ENCODE measurements around the gene GAGE12J. TPM values are rescaled to one million over a fixed set of nuclear protein-coding genes. Genes with fewer than 3 reads are reported as not detected.
"Not testable (repeated sequence)": the region's sequence is repeated elsewhere in the genome, so short reads cannot be mapped to it uniquely, and the experiment has no call there.

The GAGE12J gene
- total and polyA plus RNA-seq, 2 donors (not counting 3 experiments of a cell fraction or from before 2014, with no cell fraction given): not detected

GRCh38 chrX:49322266-49322665 is 429 bp downstream of the GAGE12J start:
- intact Hi-C loops (cut with micrococcal nuclease); POLR2A ChIA-PET; H3K4me3 ChIP-seq (replicated peaks in 1 of 3; ENCODE audit: insufficient read depth in 1 of 3, low read depth in 1 of 3, low read length in 3 of 3); BruUV-seq (replicated peaks); H3K27ac ChIP-seq (ENCODE audit: insufficient read depth, low read depth, low read length); H3K9ac ChIP-seq (replicated peaks; ENCODE audit: extremely low read depth, insufficient read depth, low read length); H3K9me1 ChIP-seq (replicated peaks; ENCODE audit: control insufficient read depth, extremely low read depth, insufficient read depth, low read length); FAIRE-seq; H3K4me1 ChIP-seq (ENCODE audit: control insufficient read depth, extremely low read depth, insufficient read depth, low read length); H2AFZ ChIP-seq (ENCODE audit: low read depth, low read length); CTCF ChIA-PET; H3K4me2 ChIP-seq (ENCODE audit: insufficient read depth, low read length); H3K36me3 ChIP-seq (ENCODE audit: control insufficient read depth in 2 of 2, extremely low read depth in 1 of 2, insufficient read depth in 2 of 2, low read length in 2 of 2); DNase-seq (ENCODE audit: low read depth, low spot score); H4K20me1 ChIP-seq (replicated peaks; ENCODE audit: control insufficient read depth, extremely low read depth, insufficient read depth, low read length); H3K27me3 ChIP-seq (ENCODE audit: control insufficient read depth in 2 of 2, insufficient read depth in 2 of 2, low read length in 2 of 2); H3K79me2 ChIP-seq (ENCODE audit: control insufficient read depth, insufficient read depth, low read length); H3K9me3 ChIP-seq (replicated peaks; ENCODE audit: control insufficient read depth, insufficient read depth, low read length); dilution Hi-C loops (cut with MboI; ENCODE audit: extremely low pct_ligation_motif_present, low sequenced_read_pairs): not testable (repeated sequence)

- H3K9me3 ChIP-seq (replicated peaks; ENCODE audit: control insufficient read depth, insufficient read depth, low read length); FAIRE-seq; H4K20me1 ChIP-seq (replicated peaks; ENCODE audit: control insufficient read depth, extremely low read depth, insufficient read depth, low read length); intact Hi-C loops (cut with micrococcal nuclease); BruUV-seq (replicated peaks); POLR2A ChIA-PET; H3K27ac ChIP-seq (ENCODE audit: insufficient read depth, low read depth, low read length); H3K27me3 ChIP-seq (ENCODE audit: control insufficient read depth in 2 of 2, insufficient read depth in 2 of 2, low read length in 2 of 2); H2AFZ ChIP-seq (ENCODE audit: low read depth, low read length); H3K4me1 ChIP-seq (ENCODE audit: control insufficient read depth, extremely low read depth, insufficient read depth, low read length); H3K79me2 ChIP-seq (ENCODE audit: control insufficient read depth, insufficient read depth, low read length); dilution Hi-C loops (cut with MboI; ENCODE audit: extremely low pct_ligation_motif_present, low sequenced_read_pairs); H3K36me3 ChIP-seq (ENCODE audit: control insufficient read depth in 2 of 2, extremely low read depth in 1 of 2, insufficient read depth in 2 of 2, low read length in 2 of 2); H3K4me3 ChIP-seq (replicated peaks in 1 of 3; ENCODE audit: insufficient read depth in 1 of 3, low read depth in 1 of 3, low read length in 3 of 3); H3K9me1 ChIP-seq (replicated peaks; ENCODE audit: control insufficient read depth, extremely low read depth, insufficient read depth, low read length); DNase-seq (ENCODE audit: low read depth, low spot score); CTCF ChIA-PET; H3K4me2 ChIP-seq (ENCODE audit: insufficient read depth, low read length); H3K9ac ChIP-seq (replicated peaks; ENCODE audit: extremely low read depth, insufficient read depth, low read length): not testable (repeated sequence)
Measured at GRCh38 chrX:49323735-49324134, 1.9 kb downstream of the GAGE12J start.

GRCh38 chrX:49330421-49330820 is 8.6 kb downstream of the GAGE12J start:
- H3K36me3 ChIP-seq (ENCODE audit: control insufficient read depth in 2 of 2, extremely low read depth in 1 of 2, insufficient read depth in 2 of 2, low read length in 2 of 2); BruUV-seq (replicated peaks); FAIRE-seq; H3K27ac ChIP-seq (ENCODE audit: insufficient read depth, low read depth, low read length); H3K79me2 ChIP-seq (ENCODE audit: control insufficient read depth, insufficient read depth, low read length); POLR2A ChIA-PET; H4K20me1 ChIP-seq (replicated peaks; ENCODE audit: control insufficient read depth, extremely low read depth, insufficient read depth, low read length); H3K4me3 ChIP-seq (replicated peaks in 1 of 3; ENCODE audit: insufficient read depth in 1 of 3, low read depth in 1 of 3, low read length in 3 of 3); H3K9me3 ChIP-seq (replicated peaks; ENCODE audit: control insufficient read depth, insufficient read depth, low read length); CTCF ChIA-PET; H3K4me2 ChIP-seq (ENCODE audit: insufficient read depth, low read length); intact Hi-C loops (cut with micrococcal nuclease); H3K4me1 ChIP-seq (ENCODE audit: control insufficient read depth, extremely low read depth, insufficient read depth, low read length); H3K27me3 ChIP-seq (ENCODE audit: control insufficient read depth in 2 of 2, insufficient read depth in 2 of 2, low read length in 2 of 2); H3K9ac ChIP-seq (replicated peaks; ENCODE audit: extremely low read depth, insufficient read depth, low read length); DNase-seq (ENCODE audit: low read depth, low spot score); H3K9me1 ChIP-seq (replicated peaks; ENCODE audit: control insufficient read depth, extremely low read depth, insufficient read depth, low read length); H2AFZ ChIP-seq (ENCODE audit: low read depth, low read length); dilution Hi-C loops (cut with MboI; ENCODE audit: extremely low pct_ligation_motif_present, low sequenced_read_pairs): not testable (repeated sequence)

- H3K4me1 ChIP-seq (ENCODE audit: control insufficient read depth, extremely low read depth, insufficient read depth, low read length); H3K4me2 ChIP-seq (ENCODE audit: insufficient read depth, low read length); H4K20me1 ChIP-seq (replicated peaks; ENCODE audit: control insufficient read depth, extremely low read depth, insufficient read depth, low read length); intact Hi-C loops (cut with micrococcal nuclease); H3K9ac ChIP-seq (replicated peaks; ENCODE audit: extremely low read depth, insufficient read depth, low read length); H3K27ac ChIP-seq (ENCODE audit: insufficient read depth, low read depth, low read length); H3K9me3 ChIP-seq (replicated peaks; ENCODE audit: control insufficient read depth, insufficient read depth, low read length); POLR2A ChIA-PET; H3K36me3 ChIP-seq (ENCODE audit: control insufficient read depth in 2 of 2, extremely low read depth in 1 of 2, insufficient read depth in 2 of 2, low read length in 2 of 2); H3K9me1 ChIP-seq (replicated peaks; ENCODE audit: control insufficient read depth, extremely low read depth, insufficient read depth, low read length); H3K79me2 ChIP-seq (ENCODE audit: control insufficient read depth, insufficient read depth, low read length); DNase-seq (ENCODE audit: low read depth, low spot score); H3K27me3 ChIP-seq (ENCODE audit: control insufficient read depth in 2 of 2, insufficient read depth in 2 of 2, low read length in 2 of 2); CTCF ChIA-PET; H2AFZ ChIP-seq (ENCODE audit: low read depth, low read length); FAIRE-seq; H3K4me3 ChIP-seq (replicated peaks in 1 of 3; ENCODE audit: insufficient read depth in 1 of 3, low read depth in 1 of 3, low read length in 3 of 3); dilution Hi-C loops (cut with MboI; ENCODE audit: extremely low pct_ligation_motif_present, low sequenced_read_pairs); BruUV-seq (replicated peaks): not testable (repeated sequence)
Measured at GRCh38 chrX:49331282-49331681, 9.4 kb downstream of the GAGE12J start, which contains the start of gene GAGE13. GAGE13 (plus strand) TSS chrX:49331582; CDS start chrX:49332738, 1,156 bp downstream.

Measured in endothelial cell of umbilical vein (primary cell).